H1 (cell line): ENCODE results near the gene SLC26A4. TPM values are rescaled to one million over a fixed set of nuclear protein-coding genes. Genes with fewer than 3 reads are reported as not detected.

ENCODE experiments used
- CTCF ChIA-PET: fragments of 300-600 bp; sonication (Branson Sonifier 250); formaldehyde crosslinking; loops from one replicate; lab custom pipeline; 2021; ENCODE audit not compliant: partially characterized antibody; lab: Charles Lee
- POLR2A ChIA-PET: fragments of 300-600 bp; sonication (Branson Sonifier 250); formaldehyde crosslinking; loops from one replicate; lab custom pipeline; 2021; ENCODE audit warnings: inconsistent platforms; ENCODE audit not compliant: partially characterized antibody; lab: Charles Lee
- DNase-seq, 2 experiments: peaks; one replicate each; pipeline versions ENCODE4 v3.0.0 to v3.0.0-alpha.2; 2010 to 2022; ENCODE audit warnings: low spot score in 2 of 2, low read depth in 1 of 2, mixed read lengths in 1 of 2
- FAIRE-seq: peaks from 2 replicates; lab custom pipeline; 2011; peaks lifted over from hg19 to GRCh38; lab: Jason Lieb, UNC
- H2AFZ ChIP-seq: 2 replicates; pipeline ENCODE4 v1.8.1; 2012; ENCODE audit warnings: low read length, inconsistent platforms
- H2AK5ac ChIP-seq: 2 replicates; pipeline ENCODE4 v1.6.1; 2013; ENCODE audit warnings: low read depth, low read length
- H2BK120ac ChIP-seq: replicated peaks from 2 replicates; pipeline ENCODE3; 2013; ENCODE audit warnings: low read depth, low read length, inconsistent platforms
- H2BK12ac ChIP-seq: 2 replicates; pipeline ENCODE4 v1.6.1; 2013; ENCODE audit warnings: low read depth, low read length
- H2BK15ac ChIP-seq: 2 replicates; pipeline ENCODE4 v1.6.1; 2013; ENCODE audit warnings: low read length
- H2BK20ac ChIP-seq: 2 replicates; pipeline ENCODE4 v1.6.1; 2013; ENCODE audit warnings: low read length
- H2BK5ac ChIP-seq: 2 replicates; pipeline ENCODE4 v1.6.1; 2013; ENCODE audit warnings: low read depth, low read length
- H3K14ac ChIP-seq: 2 replicates; pipeline ENCODE4 v1.6.1; 2013; ENCODE audit warnings: inconsistent platforms; ENCODE audit not compliant: insufficient read length
- H3K18ac ChIP-seq: 2 replicates; pipeline ENCODE4 v1.6.1; 2013; ENCODE audit warnings: low read length; ENCODE audit errors: extremely low read depth
- H3K23ac ChIP-seq: 2 replicates; pipeline ENCODE4 v1.6.1; 2013; ENCODE audit warnings: inconsistent platforms; ENCODE audit not compliant: insufficient read length
- H3K23me2 ChIP-seq: 2 replicates; pipeline ENCODE4 v1.6.1; 2013; ENCODE audit warnings: low read depth, low read length
- H3K27ac ChIP-seq: 2 replicates; pipeline ENCODE4 v1.6.1; 2011; ENCODE audit warnings: low read depth, low read length, inconsistent platforms
- H3K27me3 ChIP-seq, 4 experiments: replicated peaks in 1 of 4; 1 replicate in 1 of 4; 2 replicates in 3 of 4; pipeline versions ENCODE4 v1.6.1 to v1.8.1; 2011 to 2013; ENCODE audit warnings: low read length in 3 of 4, mild to moderate bottlenecking in 3 of 4, inconsistent platforms in 2 of 4, mixed read lengths in 2 of 4, moderate library complexity in 1 of 4; ENCODE audit not compliant: control insufficient read depth in 3 of 4, insufficient read depth in 3 of 4; ENCODE audit errors: extremely low read depth in 1 of 4
- H3K36me3 ChIP-seq, 4 experiments: 2 replicates each; pipeline versions ENCODE4 v1.6.1 to v1.8.1; 2011 to 2013; ENCODE audit warnings: mild to moderate bottlenecking in 4 of 4, low read length in 3 of 4, moderate library complexity in 2 of 4, control low read depth in 1 of 4, inconsistent platforms in 1 of 4; ENCODE audit not compliant: insufficient read depth in 4 of 4, control insufficient read depth in 2 of 4
- H3K4ac ChIP-seq: replicated peaks from 2 replicates; pipeline ENCODE3; 2013; ENCODE audit warnings: low read length, low read depth, mixed read lengths, inconsistent platforms; ENCODE audit not compliant: insufficient read length
- H3K4me1 ChIP-seq, 4 experiments: replicated peaks in 1 of 4; 1 replicate in 1 of 4; 2 replicates in 3 of 4; pipeline versions ENCODE4 v1.6.1 to v1.8.1; 2011 to 2013; ENCODE audit warnings: low read length in 3 of 4, inconsistent platforms in 2 of 4, mixed read lengths in 1 of 4; ENCODE audit not compliant: insufficient read depth in 4 of 4, control insufficient read depth in 3 of 4
- H3K4me2 ChIP-seq, 2 experiments: 2 replicates each; pipeline versions ENCODE4 v1.6.1 to v1.8.1; 2011 to 2013; ENCODE audit warnings: low read depth in 2 of 2, low read length in 2 of 2, control low read depth in 1 of 2, inconsistent platforms in 1 of 2, mild to moderate bottlenecking in 1 of 2; ENCODE audit not compliant: insufficient read depth in 1 of 2
- H3K4me3 ChIP-seq, 4 experiments: fragments of 200-600, 300-600 bp in 1 of 4; sonication (generic), shearing (Covaris generic), sonication (Bioruptor Twin) in 1 of 4; 2 replicates each; pipeline versions ENCODE4 v1.5.1 to v1.8.1; 2011 to 2016; ENCODE audit warnings: low read length in 4 of 4, low read depth in 3 of 4, control low read depth in 2 of 4, inconsistent platforms in 2 of 4, mild to moderate bottlenecking in 2 of 4, mixed read lengths in 1 of 4, moderate library complexity in 1 of 4; ENCODE audit not compliant: insufficient read depth in 2 of 4; ENCODE audit errors: extremely low read depth in 1 of 4
- H3K56ac ChIP-seq: replicated peaks from 2 replicates; pipeline ENCODE3; 2013; ENCODE audit warnings: low read depth, mild to moderate bottlenecking, mixed read lengths, low read length, inconsistent platforms; ENCODE audit not compliant: insufficient read length
- H3K79me1 ChIP-seq: 2 replicates; pipeline ENCODE4 v1.6.1; 2013; ENCODE audit warnings: low read depth, low read length, control low read depth
- H3K79me2 ChIP-seq, 2 experiments: 2 replicates each; pipeline versions ENCODE4 v1.6.1 to v1.8.1; 2012 to 2013; ENCODE audit warnings: low read length in 2 of 2, mild to moderate bottlenecking in 2 of 2, inconsistent platforms in 1 of 2; ENCODE audit not compliant: insufficient read depth in 2 of 2, control insufficient read depth in 1 of 2
- H3K9ac ChIP-seq, 4 experiments: replicated peaks in 1 of 4; 1 replicate in 1 of 4; 2 replicates in 3 of 4; pipeline versions ENCODE4 v1.6.1 to v1.8.1; 2011 to 2013; ENCODE audit warnings: low read depth in 3 of 4, low read length in 3 of 4, control low read depth in 2 of 4, mild to moderate bottlenecking in 2 of 4, moderate library complexity in 2 of 4, inconsistent platforms in 1 of 4; ENCODE audit errors: extremely low read depth in 1 of 4
- H3K9me3 ChIP-seq, 2 experiments: 2 replicates each; pipeline versions ENCODE4 v1.6.1 to v1.8.1; 2012 to 2013; ENCODE audit warnings: mild to moderate bottlenecking in 2 of 2, moderate library complexity in 2 of 2, control low read depth in 1 of 2, inconsistent platforms in 1 of 2, low read depth in 1 of 2, low read length in 1 of 2, mixed read lengths in 1 of 2; ENCODE audit not compliant: insufficient read depth in 2 of 2
- H4K20me1 ChIP-seq, 2 experiments: replicated peaks in 1 of 2; 2 replicates each; pipeline versions ENCODE3 to v1.8.1; 2011 to 2013; ENCODE audit warnings: inconsistent platforms in 2 of 2, low read length in 2 of 2, mild to moderate bottlenecking in 1 of 2; ENCODE audit not compliant: insufficient read depth in 2 of 2, control insufficient read depth in 1 of 2
- H4K5ac ChIP-seq: 2 replicates; pipeline ENCODE4 v1.6.1; 2013; ENCODE audit warnings: low read length, low read depth, mixed read lengths, inconsistent platforms; ENCODE audit not compliant: insufficient read length
- H4K8ac ChIP-seq: 2 replicates; pipeline ENCODE4 v1.8.0; 2013; ENCODE audit warnings: mild to moderate bottlenecking, moderate library complexity, low read length, inconsistent platforms; ENCODE audit not compliant: insufficient read depth; ENCODE audit errors: extremely low read depth
- H4K91ac ChIP-seq: replicated peaks from 2 replicates; pipeline ENCODE3; 2013; ENCODE audit warnings: low read length, mixed read lengths, inconsistent platforms; ENCODE audit not compliant: insufficient read length
- KDM1A ChIP-seq: fragments of 200-600, 300-600 bp; sonication (generic); IDR thresholded peaks from 2 replicates; pipeline ENCODE4 v1.7.1; 2016; ENCODE audit warnings: mild to moderate bottlenecking, low read length, borderline replicate concordance
- RXRA ChIP-seq: IDR thresholded peaks from 2 replicates; pipeline ENCODE4 v1.6.1; 2011; ENCODE audit warnings: low read depth, mild to moderate bottlenecking, low read length, moderate library complexity; ENCODE audit not compliant: insufficient read depth
- SUZ12 ChIP-seq: fragments of 200-600 bp; sonication (generic); IDR thresholded peaks from 2 replicates; pipeline ENCODE4 v1.6.1; 2012; ENCODE audit warnings: mild to moderate bottlenecking, inconsistent platforms, low read length, moderate library complexity, mixed read lengths
- WGBS, 2 experiments: shearing (Covaris generic) in 1 of 2; methylation state at CpG; one replicate each; pipeline versions ENCODE4 v1.1.6 to v1.1.7; 2013 to 2015; ENCODE audit warnings: low lambda C conversion rate in 2 of 2, mixed read lengths in 2 of 2, inconsistent platforms in 1 of 2, low coverage in 1 of 2, missing lambda C conversion rate in 1 of 2; ENCODE audit not compliant: insufficient replicate concordance in 2 of 2, insufficient coverage in 1 of 2, insufficient read length in 1 of 2; ENCODE audit errors: extremely low coverage in 1 of 2, missing lambda C conversion rate in 1 of 2; 5-methylcytosine and 5-hydroxymethylcytosine counted together
- polyA plus RNA-seq, 7 experiments: library from polyadenylated mRNA; depleted of rRNA in 3 of 7; stranded (reverse) in 5 of 7; unstranded in 2 of 7; fragments of >200 nt in 5 of 7; fragments of 200-250 nt in 2 of 7; gene quantifications; 1 replicate in 5 of 7; 2 replicates in 1 of 7; 4 replicates in 1 of 7; pipeline versions ENCODE4 v1.2.1 to v1.2.3, GENCODE V29; 2011 to 2013; ENCODE audit warnings: missing spikeins in 2 of 7, mixed read lengths in 2 of 7
- total RNA-seq: library from RNA; stranded (reverse); fragmentation: NEBNext Ultra II Directional; extraction: Animal tissue kit (Norgen Biotek cat#: 25700); gene quantifications from 2 replicates; pipeline ENCODE4 v1.2.1, GENCODE V29; 2021

The SLC26A4 gene
- total and polyA plus RNA-seq, 2 of the 8 experiments (the other 6 are each of a cell fraction or from before 2014, with no cell fraction given) = 0.11 to 0.35 TPM

DNA sequence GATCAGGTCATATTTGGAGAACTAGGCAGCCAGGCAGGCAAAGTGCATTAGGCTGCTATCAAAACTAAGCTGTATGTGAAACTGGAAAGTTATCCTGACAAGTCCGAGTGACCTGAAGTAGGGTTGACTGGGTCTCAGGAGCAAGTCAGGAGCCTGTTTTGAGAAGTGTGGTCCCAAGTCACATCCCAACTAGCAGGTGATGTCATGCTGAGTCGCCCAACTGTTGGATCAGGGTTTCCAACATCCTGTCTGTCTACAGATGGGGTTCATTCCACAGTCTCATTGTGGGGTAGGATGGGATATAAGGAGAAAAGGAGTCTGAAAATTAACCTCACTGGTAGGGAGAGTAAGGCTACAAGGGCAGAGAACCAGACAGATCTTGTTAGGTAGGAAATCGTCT is 27.0 kb downstream of the SLC26A4 start:
- no peak overlapping the region for H3K4ac ChIP-seq
- H2BK5ac ChIP-seq = no peak overlapping the region
- H4K8ac ChIP-seq = no peak overlapping the region
- DNase-seq (no peak), FAIRE-seq (no peak)
- no peak overlapping the region for H2BK15ac ChIP-seq
- TF ChIP-seq KDM1A (no peak), SUZ12 (no peak), RXRA (no peak)
- no peak overlapping the region for H3K4me2 ChIP-seq
- peaks cover 0 to 3% (median 2%) of the 10 kb centered on the region in 4 experiments; a peak in 2 of 7 replicates for H3K4me1 ChIP-seq
- no peak overlapping the region for H2AK5ac ChIP-seq
- no peak overlapping the region for H2BK120ac ChIP-seq
- no peak overlapping the region for H3K4me3 ChIP-seq
- POLR2A ChIA-PET = no interaction called here
- no peak overlapping the region for H3K56ac ChIP-seq
- no peaks in the 10 kb centered on the region for H3K9me3 ChIP-seq
- no peak overlapping the region for H3K27ac ChIP-seq
- no peak overlapping the region for H2BK20ac ChIP-seq
- no peak overlapping the region for H4K91ac ChIP-seq
- H3K79me2 ChIP-seq = no peaks in the 10 kb centered on the region
- H3K36me3 ChIP-seq = no peaks in the 10 kb centered on the region
- CTCF ChIA-PET = no interaction called here
- H3K14ac ChIP-seq = no peak overlapping the region
- H3K27me3 ChIP-seq = no peaks in the 10 kb centered on the region
- no peaks in the 10 kb centered on the region; the same call in 1 of the 2 replicates for H3K23me2 ChIP-seq
- no peak overlapping the region for H3K9ac ChIP-seq
- 92% methylated on average over 3 of the region's 3 CpGs; no CpG with 5 or more reads in 1 of the 2 experiments for WGBS, 2 experiments
- H3K79me1 ChIP-seq = no peaks in the 10 kb centered on the region
- no peak overlapping the region for H3K23ac ChIP-seq
- no peak overlapping the region for H3K18ac ChIP-seq
- H2AFZ ChIP-seq = no peak overlapping the region
- H2BK12ac ChIP-seq = no peak overlapping the region
- H4K5ac ChIP-seq = no peak overlapping the region
- H4K20me1 ChIP-seq = no peaks in the 10 kb centered on the region
